ENCODE measurements around the gene KRTAP5-4. TPM values are rescaled to one million over a fixed set of nuclear protein-coding genes. Genes with fewer than 3 reads are reported as not detected.

The KRTAP5-4 gene
- total and polyA plus RNA-seq, 2 donors (not counting 1 experiment from before 2014, with no cell fraction given), result not detected

GRCh38 chr11:1660111-1660867 lies 38.4 kb upstream of the KRTAP5-4 start:
- no peak overlapping the region for H3K27ac ChIP-seq (ENCODE audit: low read length in 2 of 2)
- no peak overlapping the region for H3K27ac Mint-ChIP-seq
- peaks cover 0 to 14% (median 0%) of the 10 kb centered on the region in 4 experiments for H3K27me3 ChIP-seq (replicated peaks in 1 of 4; ENCODE audit: control extremely low read depth in 1 of 4, control insufficient read depth in 3 of 4, insufficient read depth in 4 of 4, low read length in 3 of 4)
- no peak overlapping the region for H3K4me3 ChIP-seq (ENCODE audit: control extremely low read depth in 1 of 5, extremely low read depth in 1 of 5, insufficient read depth in 1 of 5, low read depth in 2 of 5, low read length in 4 of 5)
- ChIA-PET CTCF (no interaction called here), POLR2A (no interaction called here)
- H3K4me1 ChIP-seq (ENCODE audit: control insufficient read depth in 2 of 2, insufficient read depth in 2 of 2, low read length in 2 of 2), result peaks cover 0 to 4% of the 10 kb centered on the region in 2 donors
- H3K9me3 Mint-ChIP-seq (ENCODE audit: insufficient read depth), result no peaks in the 10 kb centered on the region
- no peak overlapping the region for H3K4me2 ChIP-seq (replicated peaks; ENCODE audit: low read depth, low read length, poor library complexity, severe bottlenecking)
- H3K79me2 ChIP-seq (ENCODE audit: control insufficient read depth, insufficient read depth, low read length), result no peaks in the 10 kb centered on the region
- no peak for ATAC-seq (ENCODE audit: low read depth)
- no peaks in the 10 kb centered on the region for H4K20me1 ChIP-seq (ENCODE audit: control insufficient read depth, insufficient read depth, low read length, poor library complexity, severe bottlenecking)
- no peak overlapping the region for H3K4me3 Mint-ChIP-seq
- intact Hi-C loops (cut with micrococcal nuclease), result no loop called here
- TF ChIP-seq EZH2 (IDR thresholded peaks at IDR 0.05; ENCODE audit: borderline replicate concordance, insufficient read depth, low read depth, low read length, poor library complexity, severe bottlenecking), result no peak
- no peak for TF ChIP-seq CTCF (IDR thresholded peaks at IDR 0.05)
- H3K36me3 ChIP-seq (replicated peaks in 1 of 2; ENCODE audit: control extremely low read depth in 1 of 2, control insufficient read depth in 1 of 2, extremely low read depth in 1 of 2, insufficient read depth in 2 of 2, low read length in 1 of 2), result no peaks in the 10 kb centered on the region
- no peaks in the 10 kb centered on the region for H3K4me1 Mint-ChIP-seq
- no peak for DNase-seq
- no peak overlapping the region for H2AFZ ChIP-seq (ENCODE audit: insufficient read depth, low read depth, low read length, poor library complexity, severe bottlenecking)
- WGBS (ENCODE audit: insufficient coverage), result 89% methylated on average over 24 of the region's 24 CpGs
- H3K9me3 ChIP-seq (ENCODE audit: control extremely low read depth in 1 of 3, control insufficient read depth in 2 of 3, insufficient read depth in 1 of 3, low read length in 2 of 3), result no peaks in the 10 kb centered on the region
- H3K27me3 Mint-ChIP-seq, result peaks cover 37% of the 10 kb centered on the region
- no peak overlapping the region for H3K9ac ChIP-seq (ENCODE audit: low read length)

- POLR2A ChIA-PET, result no interaction called here
- Histone ChIP-seq H3K79me2 (ENCODE audit: control insufficient read depth, insufficient read depth, low read length) (no peaks in the 10 kb centered on the region), H3K27me3 (replicated peaks in 1 of 4; ENCODE audit: control extremely low read depth in 1 of 4, control insufficient read depth in 3 of 4, insufficient read depth in 4 of 4, low read length in 3 of 4) (peaks cover 0 to 22% (median 0%) of the 10 kb centered on the region in 4 experiments), H3K9me3 (ENCODE audit: control extremely low read depth in 1 of 3, control insufficient read depth in 2 of 3, insufficient read depth in 1 of 3, low read length in 2 of 3) (no peaks in the 10 kb centered on the region), H3K36me3 (replicated peaks in 1 of 2; ENCODE audit: control extremely low read depth in 1 of 2, control insufficient read depth in 1 of 2, extremely low read depth in 1 of 2, insufficient read depth in 2 of 2, low read length in 1 of 2) (no peaks in the 10 kb centered on the region), H4K20me1 (ENCODE audit: control insufficient read depth, insufficient read depth, low read length, poor library complexity, severe bottlenecking) (no peaks in the 10 kb centered on the region), H3K27ac (ENCODE audit: low read length in 2 of 2) (no peak overlapping the region), H2AFZ (ENCODE audit: insufficient read depth, low read depth, low read length, poor library complexity, severe bottlenecking) (peak overlapping the region; percentile 46), H3K4me3 (ENCODE audit: control extremely low read depth in 1 of 5, extremely low read depth in 1 of 5, insufficient read depth in 1 of 5, low read depth in 2 of 5, low read length in 4 of 5) (no peak overlapping the region), H3K9ac (ENCODE audit: low read length) (no peak overlapping the region), H3K4me1 (ENCODE audit: control insufficient read depth in 2 of 2, insufficient read depth in 2 of 2, low read length in 2 of 2) (peaks cover 0 to 4% of the 10 kb centered on the region in 2 donors), H3K4me2 (replicated peaks; ENCODE audit: low read depth, low read length, poor library complexity, severe bottlenecking) (peak overlapping the region; percentile 5)
- intact Hi-C loops (cut with micrococcal nuclease), result no loop called here
- ATAC-seq (ENCODE audit: low read depth), result no peak
- Mint-ChIP-seq H3K4me1 (no peaks in the 10 kb centered on the region), H3K27me3 (peaks cover 41% of the 10 kb centered on the region), H3K9me3 (ENCODE audit: insufficient read depth) (no peaks in the 10 kb centered on the region), H3K27ac (no peak overlapping the region), H3K4me3 (no peak overlapping the region)
- DNase-seq, result no peak
- 0% methylated on average over 3 of the region's 14 CpGs for WGBS (ENCODE audit: insufficient coverage)
- TF ChIP-seq EZH2 (IDR thresholded peaks at IDR 0.05; ENCODE audit: borderline replicate concordance, insufficient read depth, low read depth, low read length, poor library complexity, severe bottlenecking) (no peak), CTCF (IDR thresholded peaks at IDR 0.05) (no peak)
- CTCF ChIA-PET, result no interaction called here
Observed at GRCh38 chr11:1659506-1659905, 37.6 kb upstream of the KRTAP5-4 start.

All from B cell (primary cell).